ENCODE data around the gene NDOR1.

GRCh38 chr9:137264067-137264466 lies 58.6 kb downstream of the NDOR1 start:
- TF ChIP-seq, protein P1, sequence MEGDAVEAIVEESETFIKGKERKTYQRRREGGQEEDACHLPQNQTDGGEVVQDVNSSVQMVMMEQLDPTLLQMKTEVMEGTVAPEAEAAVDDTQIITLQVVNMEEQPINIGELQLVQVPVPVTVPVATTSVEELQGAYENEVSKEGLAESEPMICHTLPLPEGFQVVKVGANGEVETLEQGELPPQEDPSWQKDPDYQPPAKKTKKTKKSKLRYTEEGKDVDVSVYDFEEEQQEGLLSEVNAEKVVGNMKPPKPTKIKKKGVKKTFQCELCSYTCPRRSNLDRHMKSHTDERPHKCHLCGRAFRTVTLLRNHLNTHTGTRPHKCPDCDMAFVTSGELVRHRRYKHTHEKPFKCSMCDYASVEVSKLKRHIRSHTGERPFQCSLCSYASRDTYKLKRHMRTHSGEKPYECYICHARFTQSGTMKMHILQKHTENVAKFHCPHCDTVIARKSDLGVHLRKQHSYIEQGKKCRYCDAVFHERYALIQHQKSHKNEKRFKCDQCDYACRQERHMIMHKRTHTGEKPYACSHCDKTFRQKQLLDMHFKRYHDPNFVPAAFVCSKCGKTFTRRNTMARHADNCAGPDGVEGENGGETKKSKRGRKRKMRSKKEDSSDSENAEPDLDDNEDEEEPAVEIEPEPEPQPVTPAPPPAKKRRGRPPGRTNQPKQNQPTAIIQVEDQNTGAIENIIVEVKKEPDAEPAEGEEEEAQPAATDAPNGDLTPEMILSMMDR (IDR thresholded peaks at IDR 0.05), result no peak
- TF ChIP-seq POLR2A (IDR thresholded peaks at IDR 0.05), result no peak

Data from thyroid gland (tissue), 4 donors.